ENCODE measurements around the gene DCC.

The DCC gene, protein sequence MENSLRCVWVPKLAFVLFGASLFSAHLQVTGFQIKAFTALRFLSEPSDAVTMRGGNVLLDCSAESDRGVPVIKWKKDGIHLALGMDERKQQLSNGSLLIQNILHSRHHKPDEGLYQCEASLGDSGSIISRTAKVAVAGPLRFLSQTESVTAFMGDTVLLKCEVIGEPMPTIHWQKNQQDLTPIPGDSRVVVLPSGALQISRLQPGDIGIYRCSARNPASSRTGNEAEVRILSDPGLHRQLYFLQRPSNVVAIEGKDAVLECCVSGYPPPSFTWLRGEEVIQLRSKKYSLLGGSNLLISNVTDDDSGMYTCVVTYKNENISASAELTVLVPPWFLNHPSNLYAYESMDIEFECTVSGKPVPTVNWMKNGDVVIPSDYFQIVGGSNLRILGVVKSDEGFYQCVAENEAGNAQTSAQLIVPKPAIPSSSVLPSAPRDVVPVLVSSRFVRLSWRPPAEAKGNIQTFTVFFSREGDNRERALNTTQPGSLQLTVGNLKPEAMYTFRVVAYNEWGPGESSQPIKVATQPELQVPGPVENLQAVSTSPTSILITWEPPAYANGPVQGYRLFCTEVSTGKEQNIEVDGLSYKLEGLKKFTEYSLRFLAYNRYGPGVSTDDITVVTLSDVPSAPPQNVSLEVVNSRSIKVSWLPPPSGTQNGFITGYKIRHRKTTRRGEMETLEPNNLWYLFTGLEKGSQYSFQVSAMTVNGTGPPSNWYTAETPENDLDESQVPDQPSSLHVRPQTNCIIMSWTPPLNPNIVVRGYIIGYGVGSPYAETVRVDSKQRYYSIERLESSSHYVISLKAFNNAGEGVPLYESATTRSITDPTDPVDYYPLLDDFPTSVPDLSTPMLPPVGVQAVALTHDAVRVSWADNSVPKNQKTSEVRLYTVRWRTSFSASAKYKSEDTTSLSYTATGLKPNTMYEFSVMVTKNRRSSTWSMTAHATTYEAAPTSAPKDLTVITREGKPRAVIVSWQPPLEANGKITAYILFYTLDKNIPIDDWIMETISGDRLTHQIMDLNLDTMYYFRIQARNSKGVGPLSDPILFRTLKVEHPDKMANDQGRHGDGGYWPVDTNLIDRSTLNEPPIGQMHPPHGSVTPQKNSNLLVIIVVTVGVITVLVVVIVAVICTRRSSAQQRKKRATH (N-terminal part only)

DNA sequence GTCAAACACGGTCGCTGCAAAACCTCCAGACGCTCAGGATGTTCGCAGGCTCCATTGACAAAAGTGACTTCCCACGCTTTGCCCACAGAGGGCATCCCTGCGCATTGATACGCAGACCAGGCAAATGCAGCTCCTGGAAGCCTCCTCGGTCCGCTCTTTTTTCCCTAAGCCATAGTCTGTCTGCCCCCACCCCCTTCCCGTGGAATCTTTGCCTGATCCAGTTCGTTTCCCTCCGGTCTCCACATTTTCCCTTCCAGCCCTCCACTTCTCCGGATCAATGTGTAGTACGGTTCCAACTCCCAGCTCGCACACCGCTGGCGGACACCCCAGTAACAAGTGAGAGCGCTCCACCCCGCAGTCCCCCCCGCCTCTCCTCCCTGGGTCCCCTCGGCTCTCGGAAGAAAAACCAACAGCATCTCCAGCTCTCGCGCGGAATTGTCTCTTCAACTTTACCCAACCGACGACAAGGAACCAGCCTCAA, at the start of gene DCC:
TSS of gene DCC (plus strand) at position 307 of the 481 bp plus-strand sequence. CDS start 591 bp downstream, outside the sequence.
- DNase-seq, result no peak

DNA sequence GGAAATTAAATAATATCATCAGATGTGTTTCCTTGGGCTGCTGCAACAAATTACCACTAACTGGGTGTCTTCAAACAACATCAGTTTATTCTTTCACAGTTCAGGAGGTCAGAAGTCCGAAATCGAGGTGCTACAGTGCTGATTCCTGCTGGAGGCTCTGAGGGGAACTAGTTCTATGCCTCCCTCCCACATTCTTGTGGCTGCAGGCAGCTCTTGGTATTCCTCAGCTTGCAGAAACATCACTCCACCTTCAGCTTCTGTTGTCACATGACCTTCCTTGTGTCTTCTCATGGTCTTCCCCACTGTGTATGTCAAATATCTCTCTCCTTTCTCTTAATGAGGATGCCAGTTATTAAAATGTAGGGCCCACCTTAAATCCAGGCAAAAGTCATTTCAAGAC, 29.3 kb upstream of the DCC start:
- no peak for DNase-seq

DNA sequence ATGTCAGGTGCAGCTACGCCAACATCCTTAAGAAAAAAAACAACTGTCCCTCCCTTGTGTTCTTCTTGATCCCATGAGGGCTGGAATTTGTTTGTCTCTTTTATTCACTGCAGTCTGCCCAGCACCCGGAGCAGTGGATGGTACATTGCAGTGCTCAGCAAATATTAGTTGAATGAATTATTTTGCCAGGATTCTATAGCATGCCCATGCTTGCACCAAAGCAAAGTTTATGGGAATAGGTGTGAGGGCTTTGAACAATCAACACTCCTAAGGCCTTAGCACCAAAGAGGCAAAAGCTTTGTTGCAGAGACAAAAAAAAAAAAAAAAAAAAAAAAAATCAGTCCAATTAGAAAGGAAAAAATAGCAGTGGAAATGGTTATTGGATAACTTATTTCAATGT, 28.7 kb upstream of the DCC start:
- DNase-seq, result no peak

DNA sequence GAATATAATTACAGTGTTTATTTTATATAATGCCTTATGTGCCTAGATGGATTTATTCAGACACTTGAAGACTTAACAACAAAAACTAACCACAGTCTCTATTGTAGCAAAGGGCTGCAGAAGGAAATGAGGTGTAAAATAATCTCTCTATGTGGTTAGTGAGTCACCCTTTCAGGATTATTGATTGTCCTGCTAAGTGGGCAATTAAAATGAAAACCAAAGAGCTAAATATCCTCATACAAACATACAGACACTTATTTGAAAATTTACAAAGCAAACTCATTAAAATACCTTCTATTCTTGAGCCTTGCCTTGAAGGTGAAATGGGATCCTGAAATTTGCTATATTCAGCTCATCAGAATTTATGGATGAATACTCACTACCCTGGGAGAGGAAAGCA, 27.7 kb upstream of the DCC start:
- DNase-seq, result no peak

DNA sequence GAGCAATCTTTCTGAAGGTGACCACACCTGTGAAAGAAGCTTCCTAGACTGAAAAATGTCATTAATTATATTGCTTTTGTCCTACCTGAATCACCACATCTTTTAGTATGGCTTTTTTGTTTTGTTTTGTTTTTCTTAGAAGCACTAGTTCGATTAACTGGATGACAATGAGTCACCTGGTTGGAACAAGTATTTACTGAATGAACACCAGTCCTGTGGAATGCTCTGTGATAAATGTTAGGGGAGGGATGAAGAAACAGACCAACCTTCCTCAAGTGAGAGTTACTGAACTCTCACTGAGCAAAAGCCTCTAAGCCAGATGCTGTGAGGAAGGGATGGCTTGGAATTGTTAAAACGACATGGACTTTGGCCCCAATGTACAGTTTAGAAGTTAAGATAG, 26.8 kb upstream of the DCC start:
- no peak for DNase-seq

DNA sequence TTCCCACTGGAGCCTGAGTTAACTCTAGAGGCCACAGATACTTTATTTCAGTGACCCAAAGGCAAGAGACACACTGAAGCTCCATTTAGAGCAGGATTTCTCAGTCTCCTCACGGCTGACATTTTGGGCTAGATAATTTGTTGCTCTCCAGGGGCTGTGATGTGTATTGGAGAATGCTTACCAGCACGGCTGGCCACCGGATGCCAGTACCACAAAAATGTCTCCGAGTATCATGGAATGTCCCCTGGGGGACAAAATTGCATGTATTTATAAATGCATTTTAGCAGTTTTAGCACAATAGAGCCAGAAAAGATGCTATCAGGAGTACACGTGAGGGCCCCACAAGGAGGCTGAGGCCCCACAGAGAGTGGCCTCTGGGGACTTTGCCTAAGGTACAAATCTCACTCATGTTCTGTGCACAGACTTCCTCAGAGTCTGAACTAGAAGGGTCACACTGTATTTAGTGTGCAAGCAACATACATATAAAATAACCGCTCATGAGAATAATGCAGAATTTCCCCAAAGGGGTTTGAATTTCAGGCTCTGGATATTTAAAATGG, 20.5 kb upstream of the DCC start:
- DNase-seq, result no peak

DNA sequence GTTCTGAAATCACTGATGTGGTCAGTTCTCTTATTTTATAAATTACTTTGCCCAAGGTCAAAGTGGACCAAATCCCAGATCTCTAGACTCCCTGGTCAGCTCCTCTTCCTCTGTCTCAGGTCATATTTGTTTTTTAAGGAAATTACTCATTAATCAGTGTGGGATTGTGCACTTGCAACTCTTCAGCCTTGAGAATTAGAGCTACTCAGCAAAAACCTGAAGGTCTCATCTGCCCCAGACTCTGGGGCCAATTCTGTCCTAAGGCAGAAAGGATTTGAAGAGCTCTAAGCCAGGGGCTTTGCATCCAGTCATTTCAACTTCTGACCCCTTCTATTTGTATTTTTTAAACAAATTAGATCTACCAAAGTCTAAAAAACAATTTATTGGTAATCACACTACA, 17.7 kb upstream of the DCC start:
- DNase-seq, result no peak

DNA sequence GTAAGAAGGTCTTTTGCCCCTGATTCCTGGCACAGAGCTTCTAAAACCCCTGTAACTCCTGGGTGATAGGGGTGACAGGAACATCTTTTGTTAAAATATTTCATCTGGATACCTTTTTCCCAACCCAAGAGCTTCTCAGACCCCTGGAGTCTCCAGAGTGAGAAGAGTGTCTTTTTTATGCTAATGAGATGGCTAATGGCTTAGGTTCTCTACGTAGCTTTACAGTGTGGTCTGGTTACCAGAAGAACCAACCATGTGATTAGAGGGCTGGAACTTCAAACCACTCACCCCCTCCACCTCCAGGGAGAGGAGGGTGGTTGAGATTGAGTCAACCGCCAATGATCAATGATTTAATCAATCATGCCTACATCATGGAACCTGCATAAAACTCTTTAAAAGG, 16.2 kb upstream of the DCC start:
- DNase-seq, result no peak

DNA sequence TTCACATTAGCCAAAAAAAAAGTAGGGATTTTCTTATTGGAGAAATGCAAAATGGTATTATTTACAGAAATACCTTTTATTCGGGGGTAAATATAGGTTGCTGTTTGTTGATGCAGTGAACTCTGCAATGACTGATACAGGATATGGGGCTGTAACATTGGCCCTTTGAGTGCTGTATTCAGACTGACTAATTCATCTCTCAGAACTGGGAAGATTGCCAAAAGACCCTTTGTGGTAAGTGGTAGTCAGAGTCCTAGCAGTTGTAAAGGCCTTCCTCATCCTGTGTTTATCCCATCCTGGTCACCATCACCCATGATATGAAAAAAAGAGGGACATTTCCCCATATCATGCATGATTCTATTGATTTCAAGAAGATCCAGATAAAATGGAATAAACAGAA, 14.0 kb upstream of the DCC start:
- DNase-seq, result no peak

DNA sequence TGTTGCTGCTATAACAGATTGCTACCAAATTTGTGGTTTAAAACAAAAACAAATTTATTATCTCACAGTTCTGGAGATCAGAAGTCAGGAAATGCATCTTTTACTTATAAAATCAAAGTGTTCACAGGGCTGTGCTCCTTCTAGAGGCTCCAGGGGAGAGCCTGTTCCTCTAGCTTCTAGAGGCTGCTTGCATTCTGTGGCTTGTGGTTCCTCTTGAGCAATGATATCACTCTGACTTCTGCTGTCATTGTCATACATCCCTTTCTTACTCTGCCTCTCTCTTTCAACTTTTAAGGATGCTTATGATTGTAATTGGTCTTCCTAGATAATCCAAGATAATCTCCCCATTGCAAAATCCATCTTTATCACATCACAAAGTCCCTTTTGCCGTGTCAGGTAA, 6.1 kb upstream of the DCC start:
- no peak for DNase-seq

DNA sequence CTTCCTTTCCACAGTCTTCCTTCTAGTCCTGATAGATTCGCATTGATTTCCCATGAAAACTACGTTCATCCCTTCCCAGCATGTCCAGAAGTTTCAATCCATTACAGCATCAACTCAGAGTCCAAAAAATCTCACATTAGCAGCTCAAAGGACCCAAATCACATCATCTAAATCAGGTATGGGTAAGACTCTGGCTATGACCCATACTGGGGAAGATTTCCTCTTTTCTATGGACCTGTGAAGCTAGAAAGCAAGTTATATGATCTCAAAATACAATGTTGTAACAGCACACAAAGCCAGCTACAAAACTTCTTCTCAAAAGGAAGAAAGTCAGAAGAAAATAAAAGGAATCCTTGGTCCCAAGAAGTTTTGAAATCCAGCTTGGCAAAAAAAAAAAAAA, 5.7 kb upstream of the DCC start:
- no peak for DNase-seq

DNA sequence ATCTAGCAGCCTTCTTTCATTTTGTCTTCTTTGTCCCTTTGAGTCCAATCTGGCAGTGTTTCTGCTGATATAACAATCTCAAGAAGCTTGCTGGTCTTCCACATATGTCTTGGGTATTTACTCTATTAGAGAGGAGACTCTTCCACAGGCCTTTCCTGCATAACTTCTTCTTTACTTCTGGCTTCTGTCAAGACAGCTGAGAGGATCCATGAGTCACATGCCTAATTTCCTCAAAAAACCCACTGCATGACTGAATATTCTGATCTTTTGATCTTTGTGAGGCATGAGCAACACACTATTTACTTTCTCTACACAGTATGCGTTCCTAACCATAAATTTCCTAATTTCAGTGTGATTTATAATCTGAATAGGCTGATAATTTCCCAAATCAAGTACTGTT, 5.1 kb upstream of the DCC start:
- no peak for DNase-seq

DNA sequence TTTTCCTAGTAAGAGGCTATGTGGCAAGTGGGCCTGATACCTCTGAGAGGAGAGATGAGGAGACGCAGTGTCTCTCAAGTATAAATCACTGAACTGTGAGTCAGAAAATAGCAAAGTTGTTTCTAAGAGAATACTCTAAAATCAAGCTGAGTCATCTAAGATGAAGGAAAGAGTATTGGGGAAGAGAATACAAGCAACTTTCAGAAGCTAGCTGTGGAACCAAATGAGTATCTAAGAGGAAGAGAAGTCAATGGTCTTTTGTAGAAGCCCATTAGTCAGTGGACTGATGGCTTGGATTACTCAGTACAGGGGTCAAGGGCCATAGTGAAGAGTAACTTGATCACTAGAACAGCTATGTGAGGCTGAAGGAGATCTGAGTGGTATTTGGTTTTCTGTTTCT, 2.7 kb upstream of the DCC start:
- no peak for DNase-seq

DNA sequence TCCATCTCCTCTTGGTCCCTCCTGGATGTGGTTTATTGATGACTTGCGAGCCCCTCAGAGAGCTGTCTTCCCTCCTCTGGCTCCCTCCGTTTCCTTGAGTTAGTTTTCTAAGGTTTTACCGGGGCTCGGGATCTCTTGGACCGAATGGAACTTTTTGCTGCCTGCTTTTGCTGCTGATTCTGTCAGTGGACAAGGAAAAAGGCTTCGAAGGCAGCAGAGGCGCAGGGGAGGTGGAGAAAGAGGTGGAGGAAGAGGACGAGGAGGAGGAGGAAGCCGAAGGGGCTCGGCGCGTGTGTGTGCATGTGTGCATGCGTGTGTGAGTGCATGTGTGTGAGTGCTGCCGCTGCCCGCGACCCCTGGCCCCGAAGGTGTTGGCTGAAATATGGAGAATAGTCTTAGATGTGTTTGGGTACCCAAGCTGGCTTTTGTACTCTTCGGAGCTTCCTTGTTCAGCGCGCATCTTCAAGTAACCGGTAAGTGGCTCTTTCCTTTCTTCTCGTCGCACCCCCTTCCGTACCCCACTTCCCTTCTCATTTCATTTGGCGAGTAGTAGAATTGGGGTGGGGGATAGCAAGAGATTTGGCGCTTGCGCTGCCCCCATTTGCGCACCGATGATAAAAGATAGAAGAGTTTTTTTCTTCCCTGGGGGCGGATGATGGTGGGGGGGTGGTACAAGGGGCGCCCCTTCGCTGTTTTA, 557 bp downstream of the DCC start:
- no peak for DNase-seq

DNA sequence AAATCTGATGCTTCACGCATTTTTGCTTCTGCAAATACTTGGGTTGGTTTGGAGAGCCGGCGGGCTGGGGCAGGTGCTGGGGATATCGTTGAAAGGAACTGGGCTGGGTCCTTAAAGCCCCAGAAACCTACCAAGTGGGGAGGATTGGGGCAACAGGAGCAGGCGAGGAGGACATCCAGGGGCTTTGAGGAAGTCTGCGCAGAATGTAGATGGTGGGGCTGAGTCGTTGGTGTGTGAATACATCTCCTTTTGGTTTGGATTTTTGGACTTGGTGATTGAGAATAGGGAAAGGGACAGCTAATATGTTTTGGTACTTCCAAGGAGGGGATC, 1.1 kb downstream of the DCC start:
- no peak for DNase-seq

DNA sequence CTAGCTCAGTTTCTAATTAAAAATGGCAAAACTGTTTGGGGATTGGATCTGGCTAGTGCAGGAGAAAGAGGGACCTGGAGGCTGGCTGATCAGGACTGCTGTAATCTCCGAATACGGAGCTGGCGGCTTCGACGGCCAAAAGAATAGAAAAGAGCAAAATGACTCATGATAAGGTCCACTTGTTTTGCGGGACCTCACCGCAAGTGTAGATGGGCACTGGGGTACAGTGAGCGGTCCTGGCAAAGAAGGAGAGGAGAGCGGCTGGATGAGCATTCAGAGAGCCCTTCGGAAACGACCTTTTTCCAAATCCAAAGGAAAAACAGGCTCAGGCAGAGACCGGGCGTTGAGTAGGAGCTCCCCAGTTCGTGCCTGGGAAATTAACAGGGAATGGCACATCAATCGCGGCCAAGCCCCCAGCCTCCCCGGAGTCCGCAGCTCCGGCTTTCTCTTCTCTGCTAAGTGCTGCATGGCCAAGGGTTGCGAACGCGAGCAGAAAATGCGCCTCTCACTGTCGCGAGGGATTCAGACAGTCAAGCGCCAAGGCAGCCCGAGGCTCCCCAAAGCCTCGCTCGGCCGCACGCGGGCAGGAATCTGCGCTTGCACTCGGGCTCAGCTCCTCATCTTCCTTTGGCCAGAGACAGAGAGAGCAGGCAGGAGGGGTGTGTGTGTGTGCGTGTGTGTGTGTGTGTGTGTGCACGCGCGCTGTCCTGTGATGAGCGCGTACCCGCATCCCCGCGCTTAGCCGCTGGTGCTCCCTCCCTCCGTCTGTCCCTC, 1.8 kb downstream of the DCC start:
- no peak for DNase-seq

DNA sequence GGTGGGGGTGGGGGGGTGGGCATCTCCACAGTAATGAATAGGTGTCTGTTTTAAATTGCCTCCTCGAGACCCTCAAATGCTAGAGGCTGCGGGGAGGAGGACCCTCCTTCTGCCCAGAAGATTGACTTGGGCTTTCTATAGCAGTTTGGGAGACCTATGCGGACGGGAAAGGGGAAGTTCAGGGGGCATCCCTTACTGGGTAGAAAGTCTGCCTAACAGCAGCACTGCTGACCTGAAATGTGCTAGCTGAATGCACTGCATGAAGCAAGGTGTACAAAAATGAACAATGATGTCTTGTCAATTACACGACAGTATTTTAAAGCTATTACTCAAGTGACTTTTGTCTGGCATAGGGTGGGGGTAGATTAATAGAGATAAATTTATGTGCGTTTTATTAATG, 2.5 kb downstream of the DCC start:
- DNase-seq, result no peak

DNA sequence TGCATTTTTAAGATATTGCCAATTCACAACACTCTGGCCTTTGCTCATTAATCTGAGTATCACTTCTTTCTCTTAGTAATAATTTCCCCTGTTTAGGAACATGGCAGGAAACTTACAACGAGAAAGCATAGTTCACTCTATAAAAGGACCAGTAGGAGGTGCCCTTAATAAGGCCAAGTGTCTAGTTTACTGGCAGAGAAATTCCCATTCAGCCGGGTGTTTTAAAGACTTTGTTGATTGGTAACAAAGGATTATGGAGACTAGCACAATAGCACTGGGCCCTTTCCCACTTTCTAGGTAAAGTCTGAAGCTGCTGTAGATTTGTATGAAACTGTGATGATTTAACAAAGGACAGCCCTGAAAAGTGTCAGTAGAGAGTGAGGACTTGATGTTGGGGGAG, 3.1 kb downstream of the DCC start:
- no peak for DNase-seq

DNA sequence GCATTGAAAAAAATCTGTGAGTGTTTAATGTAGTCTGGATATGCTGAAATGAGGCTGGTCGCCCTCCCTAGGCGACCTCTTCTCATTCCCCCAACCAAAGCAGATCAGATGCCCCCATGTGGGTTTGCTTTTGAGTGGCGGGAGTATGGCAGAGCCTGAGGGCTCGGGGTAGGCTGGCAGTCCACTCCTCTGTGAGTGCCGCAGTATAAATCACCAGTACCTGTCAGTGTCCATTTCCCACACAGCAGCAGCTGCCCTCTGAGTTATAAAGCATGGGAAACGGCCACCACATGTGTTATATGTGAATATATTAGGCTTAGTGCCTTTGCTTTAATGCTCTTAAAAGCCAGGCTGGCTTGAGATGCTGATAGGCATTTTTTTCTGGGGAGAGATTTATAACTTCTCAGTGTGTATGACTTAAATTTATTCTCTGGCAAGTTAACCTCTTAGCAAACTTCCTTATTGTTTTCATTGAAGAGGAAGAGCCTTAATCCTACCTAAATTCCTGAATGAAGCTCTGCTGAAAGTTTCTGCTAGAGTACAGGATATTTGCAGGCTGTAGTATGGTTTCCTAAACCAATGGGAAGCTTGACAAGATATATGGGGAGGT, 3.8 kb downstream of the DCC start:
- DNase-seq, result no peak

DNA sequence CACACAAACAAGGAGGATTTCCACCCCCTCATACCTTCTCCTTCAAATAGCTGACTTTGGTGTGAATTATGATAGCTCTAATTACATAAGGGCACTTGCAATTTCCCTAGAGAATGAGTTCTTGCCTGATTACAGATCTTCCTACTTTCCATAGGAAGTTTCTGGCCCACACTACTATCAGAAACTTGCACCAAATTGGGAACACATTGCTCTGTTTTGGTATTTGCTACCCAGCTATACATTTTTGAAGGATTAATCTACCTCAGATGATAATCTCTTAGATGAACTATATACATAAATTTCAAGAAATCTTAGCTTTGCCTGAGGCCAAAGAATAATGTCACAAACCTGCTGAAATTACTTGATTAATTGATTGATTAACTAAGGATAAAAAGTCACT, 4.9 kb downstream of the DCC start:
- DNase-seq, result no peak

DNA sequence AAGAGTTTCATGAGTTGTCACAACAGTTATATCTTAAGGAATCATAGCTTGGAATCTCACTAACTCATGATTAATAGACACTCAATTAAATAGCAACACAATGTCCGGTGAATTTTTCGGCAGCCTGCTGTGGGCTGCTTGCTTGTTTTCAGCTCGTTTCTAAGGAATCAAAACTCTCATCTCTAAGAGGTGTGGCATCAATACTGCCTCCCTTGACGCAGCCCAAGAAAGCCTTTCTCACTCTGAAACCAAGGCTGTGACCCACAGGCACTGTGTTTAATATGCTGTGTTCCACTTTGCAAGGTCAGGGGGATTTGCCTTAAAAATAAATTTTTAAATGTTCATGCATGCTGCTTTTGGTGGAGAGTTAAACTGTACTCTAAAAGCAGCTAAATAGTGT, 5.4 kb downstream of the DCC start:
- DNase-seq, result no peak

DNA sequence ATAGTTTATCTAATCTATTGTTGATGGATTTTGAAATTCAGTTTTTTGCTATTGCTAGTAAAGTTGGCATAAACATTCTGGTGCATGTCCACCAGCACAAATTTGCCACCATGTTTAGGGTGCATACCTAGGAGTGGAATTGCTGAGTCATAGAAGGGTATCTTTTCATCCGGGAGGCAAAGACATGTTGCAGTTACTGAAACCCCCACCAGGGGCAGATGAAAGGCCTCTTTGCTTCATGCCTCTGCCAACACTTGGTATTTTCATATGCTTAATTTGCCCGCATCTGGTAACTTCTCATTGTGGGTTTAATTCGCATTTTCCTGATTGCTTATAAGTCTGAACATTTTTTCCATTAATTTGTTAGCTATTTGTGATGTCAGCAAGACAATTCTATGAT, 8.2 kb downstream of the DCC start:
- DNase-seq, result no peak
